SK-MEL-5 (cell line): ENCODE measurements around the gene PLD1. TPM values are rescaled to one million over a fixed set of nuclear protein-coding genes. Genes with fewer than 3 reads are reported as not detected.
"Not testable (repeated sequence)": the region's sequence is repeated elsewhere in the genome, so short reads cannot be mapped to it uniquely, and the experiment has no call there.

Experiments used
- DNase-seq: peaks from one replicate; pipeline ENCODE4 v3.0.0-alpha.2; 2016; ENCODE audit warnings: low read depth, low spot score
- in situ Hi-C: cut with HindIII; loops from 2 replicates; pipeline ENCODE4 v1.10.0; 2016; ENCODE audit warnings: low sequenced_read_pairs, high pct_unique_total_duplicates, low pct_unique_long_range_greater_than_20kb
- total RNA-seq: library from RNA; depleted of rRNA; stranded (reverse); fragments of >200 nt; shearing (Covaris generic); gene quantifications from 2 replicates; pipeline ENCODE4 v1.2.3, GENCODE V29; 2014

PLD1 gene
- total RNA-seq, 1 experiment from 2014 or later, result 87.7 TPM

GRCh38 chr3:171768986-171769385, 41.3 kb downstream of the PLD1 start:
- in situ Hi-C loops, result no loop called here
- DNase-seq, result no peak

GRCh38 chr3:171768281-171768900, 41.9 kb downstream of the PLD1 start:
- in situ Hi-C loops, result no loop called here
- DNase-seq, result no peak

GRCh38 chr3:171765511-171765887, 44.8 kb downstream of the PLD1 start:
- DNase-seq, result no peak

GRCh38 chr3:171763392-171763791, 46.9 kb downstream of the PLD1 start:
- in situ Hi-C loops, result no loop called here
- DNase-seq, result no peak

More at GRCh38 chr3:171765511-171765887, 44.8 kb downstream of the PLD1 start:
- in situ Hi-C loops, result no loop called here

- DNase-seq, result no peak
- in situ Hi-C loops, result no loop called here
These were observed 49.8 kb downstream of the PLD1 start for GRCh38 chr3:171760477-171760876.

- DNase-seq, result no peak
- in situ Hi-C loops, result no loop called here
These were observed 52.2 kb downstream of the PLD1 start for GRCh38 chr3:171758109-171758508.

- in situ Hi-C loops, result no loop called here
- no peak for DNase-seq
These were observed 52.8 kb downstream of the PLD1 start for GRCh38 chr3:171757361-171758034.

GRCh38 chr3:171755656-171756055, 54.6 kb downstream of the PLD1 start:
- in situ Hi-C loops, result no loop called here
- DNase-seq, result no peak

- in situ Hi-C loops, result no loop called here
- DNase-seq, result no peak
These were observed 55.2 kb downstream of the PLD1 start for GRCh38 chr3:171755015-171755589.

- in situ Hi-C loops, result no loop called here
- DNase-seq, result no peak
These were observed 56.4 kb downstream of the PLD1 start for GRCh38 chr3:171753665-171754408.

- in situ Hi-C loops, result no loop called here
- no peak for DNase-seq
These were observed 57.2 kb downstream of the PLD1 start for GRCh38 chr3:171753025-171753472.

- in situ Hi-C loops, result no loop called here
- no peak for DNase-seq
These were observed 58.0 kb downstream of the PLD1 start for GRCh38 chr3:171752329-171752728.

- no peak for DNase-seq
- in situ Hi-C loops, result no loop called here
These were observed 61.2 kb downstream of the PLD1 start for GRCh38 chr3:171749124-171749523.

GRCh38 chr3:171748064-171748924, 62.0 kb downstream of the PLD1 start:
- DNase-seq, result no peak
- in situ Hi-C loops, result no loop called here

- in situ Hi-C loops, result no loop called here
- no peak for DNase-seq
These were observed 62.9 kb downstream of the PLD1 start for GRCh38 chr3:171747223-171747920.

GRCh38 chr3:171746320-171747222, 63.7 kb downstream of the PLD1 start:
- in situ Hi-C loops, DNase-seq: not testable (repeated sequence)
